Naive B cell (primary cell): Measurements from ENCODE around the gene CISTR. TPM values are rescaled to one million over a fixed set of nuclear protein-coding genes. Genes with fewer than 3 reads are reported as not detected.
"Not testable (repeated sequence)": the region's sequence is repeated elsewhere in the genome, so short reads cannot be mapped to it uniquely, and the experiment has no call there.

Experiments
- ATAC-seq, 2 donors: fragments of 150-1000 bp; cut with Tn5 transposase; 2 replicates each; pipeline ENCODE4 v1.10.0; 2021; ENCODE audit warnings: low read depth in 2 of 2, mild to moderate bottlenecking in 2 of 2, moderate library complexity in 2 of 2
- DNase-seq: peaks from one replicate; pipeline ENCODE4 v3.0.0; 2022
- H3K27ac Mint-ChIP-seq, 6 donors: one replicate each; pipeline ENCODE4 v1.8.0; 2020 to 2022; ENCODE audit warnings: mild to moderate bottlenecking in 6 of 6, mixed read lengths in 6 of 6, moderate library complexity in 5 of 6, inconsistent platforms in 2 of 6
- H3K27me3 Mint-ChIP-seq, 3 donors: one replicate each; pipeline ENCODE4 v1.8.0; 2021 to 2022; ENCODE audit warnings: mixed read lengths in 3 of 3, mild to moderate bottlenecking in 1 of 3
- H3K36me3 Mint-ChIP-seq, 2 donors: one replicate each; pipeline ENCODE4 v1.8.0; 2020 to 2022; ENCODE audit warnings: mixed read lengths in 2 of 2, inconsistent platforms in 1 of 2, mild to moderate bottlenecking in 1 of 2
- H3K4me1 Mint-ChIP-seq, 3 donors: one replicate each; pipeline ENCODE4 v1.8.0; 2020 to 2022; ENCODE audit warnings: mixed read lengths in 3 of 3, inconsistent platforms in 1 of 3, mild to moderate bottlenecking in 1 of 3, moderate library complexity in 1 of 3
- H3K4me3 Mint-ChIP-seq, 8 donors: one replicate each; pipeline ENCODE4 v1.8.0; 2020 to 2022; ENCODE audit warnings: mild to moderate bottlenecking in 8 of 8, mixed read lengths in 8 of 8, moderate library complexity in 8 of 8, inconsistent platforms in 2 of 8
- H3K9me3 Mint-ChIP-seq, 7 donors: one replicate each; pipeline ENCODE4 v1.8.0; 2020 to 2022; ENCODE audit warnings: mixed read lengths in 7 of 7, mild to moderate bottlenecking in 5 of 7, inconsistent platforms in 2 of 7, moderate library complexity in 1 of 7
- polyA plus RNA-seq, 6 donors: library from polyadenylated mRNA; unstranded; fragments of 300-500 nt; fragmentation: Illumina TruSeq; gene quantifications; one replicate each; pipeline ENCODE4 v1.2.3, GENCODE V29; 2021; ENCODE audit warnings: low read depth in 6 of 6

The CISTR gene
- polyA plus RNA-seq, 6 donors from 2014 or later, result not detected

- H3K36me3 Mint-ChIP-seq, result peaks cover 32 to 67% of the 10 kb centered on the region in 2 donors
- peak overlapping the region in 1 of 6 donors; percentile 50 for H3K27ac Mint-ChIP-seq
- no peak for ATAC-seq
- H3K9me3 Mint-ChIP-seq, result no peaks in the 10 kb centered on the region
- no peaks in the 10 kb centered on the region for H3K27me3 Mint-ChIP-seq
- no peak for DNase-seq
- H3K4me3 Mint-ChIP-seq, result no peak overlapping the region
- H3K4me1 Mint-ChIP-seq, result peaks cover 2 to 7% (median 4%) of the 10 kb centered on the region in 3 donors
Measured at GRCh38 chr12:53719649-53720048, 32.1 kb downstream of the CISTR start.

GRCh38 chr12:53718567-53718966 is 33.2 kb downstream of the CISTR start:
- H3K36me3 Mint-ChIP-seq, result peaks cover 27 to 62% of the 10 kb centered on the region in 2 donors
- H3K9me3 Mint-ChIP-seq, ATAC-seq, H3K27ac Mint-ChIP-seq, H3K4me3 Mint-ChIP-seq, H3K27me3 Mint-ChIP-seq, DNase-seq, H3K4me1 Mint-ChIP-seq: not testable (repeated sequence)

GRCh38 chr12:53717319-53717718 is 34.5 kb downstream of the CISTR start:
- peaks cover 0 to 7% (median 0%) of the 10 kb centered on the region in 3 donors for H3K4me1 Mint-ChIP-seq
- no peaks in the 10 kb centered on the region for H3K27me3 Mint-ChIP-seq
- H3K36me3 Mint-ChIP-seq, result peaks cover 27 to 62% of the 10 kb centered on the region in 2 donors
- no peak for DNase-seq
- no peak for ATAC-seq
- peak overlapping the region in 1 of 6 donors; percentile 15 for H3K27ac Mint-ChIP-seq
- no peaks in the 10 kb centered on the region for H3K9me3 Mint-ChIP-seq
- H3K4me3 Mint-ChIP-seq, result no peak overlapping the region

GRCh38 chr12:53714004-53714403 is 37.8 kb downstream of the CISTR start:
- no peak overlapping the region for H3K4me3 Mint-ChIP-seq
- H3K27ac Mint-ChIP-seq, result no peak overlapping the region
- H3K36me3 Mint-ChIP-seq, result peaks cover 16 to 49% of the 10 kb centered on the region in 2 donors
- DNase-seq, result no peak
- ATAC-seq, result no peak
- no peaks in the 10 kb centered on the region for H3K9me3 Mint-ChIP-seq
- H3K27me3 Mint-ChIP-seq, result no peaks in the 10 kb centered on the region
- peaks cover 12 to 15% (median 14%) of the 10 kb centered on the region in 3 donors for H3K4me1 Mint-ChIP-seq

- H3K27me3 Mint-ChIP-seq, result no peaks in the 10 kb centered on the region
- peaks cover 12 to 15% (median 14%) of the 10 kb centered on the region in 3 donors for H3K4me1 Mint-ChIP-seq
- ATAC-seq (no peak), DNase-seq (no peak)
- H3K4me3 Mint-ChIP-seq, result no peak overlapping the region
- H3K36me3 Mint-ChIP-seq, result peaks cover 16 to 49% of the 10 kb centered on the region in 2 donors
- H3K9me3 Mint-ChIP-seq, result no peaks in the 10 kb centered on the region
- H3K27ac Mint-ChIP-seq, result peak overlapping the region in 1 of 6 donors; percentile 56
Measured at GRCh38 chr12:53713516-53713915, 38.3 kb downstream of the CISTR start.

GRCh38 chr12:53712059-53712643 is 39.6 kb downstream of the CISTR start:
- Mint-ChIP-seq H3K27ac (peak overlapping the region in 1 of 6 donors; percentile 55), H3K36me3 (peaks cover 16 to 43% of the 10 kb centered on the region in 2 donors)

GRCh38 chr12:53710091-53710490 is 41.7 kb downstream of the CISTR start:
- H3K27ac Mint-ChIP-seq, result peak overlapping the region in 1 of 6 donors; percentile 9
- ATAC-seq (no peak), DNase-seq (no peak)

More at GRCh38 chr12:53712059-53712643, 39.6 kb downstream of the CISTR start:
- Mint-ChIP-seq H3K27me3 (peaks cover under 1 to 6% (median 5%) of the 10 kb centered on the region in 3 donors), H3K4me1 (peaks cover 12 to 15% (median 14%) of the 10 kb centered on the region in 3 donors), H3K4me3 (no peak overlapping the region), H3K9me3 (no peaks in the 10 kb centered on the region)
- DNase-seq (no peak), ATAC-seq (no peak)

GRCh38 chr12:53709671-53710070 is 42.1 kb downstream of the CISTR start:
- Mint-ChIP-seq H3K9me3 (no peaks in the 10 kb centered on the region), H3K4me3 (no peak overlapping the region), H3K4me1 (peaks cover 11 to 14% (median 12%) of the 10 kb centered on the region in 3 donors)

More at GRCh38 chr12:53710091-53710490, 41.7 kb downstream of the CISTR start:
- H3K9me3 Mint-ChIP-seq, result no peaks in the 10 kb centered on the region
- peaks cover 7 to 29% of the 10 kb centered on the region in 2 donors for H3K36me3 Mint-ChIP-seq
- no peak overlapping the region for H3K4me3 Mint-ChIP-seq
- H3K4me1 Mint-ChIP-seq, result peaks cover 11 to 14% (median 12%) of the 10 kb centered on the region in 3 donors
- peaks cover 15 to 22% (median 19%) of the 10 kb centered on the region in 3 donors for H3K27me3 Mint-ChIP-seq

GRCh38 chr12:53706080-53706479 is 45.7 kb downstream of the CISTR start:
- DNase-seq (no peak), ATAC-seq (no peak)
- Mint-ChIP-seq H3K27me3 (peaks cover 44 to 56% (median 49%) of the 10 kb centered on the region in 3 donors), H3K9me3 (no peaks in the 10 kb centered on the region), H3K4me1 (peaks cover 6 to 12% (median 11%) of the 10 kb centered on the region in 3 donors), H3K36me3 (peaks cover 0 to 1% of the 10 kb centered on the region in 2 donors), H3K4me3 (peak overlapping the region in 1 of 8 donors; percentile 17), H3K27ac (peak overlapping the region in 1 of 6 donors; percentile 83)

More at GRCh38 chr12:53709671-53710070, 42.1 kb downstream of the CISTR start:
- H3K27ac Mint-ChIP-seq, result no peak overlapping the region
- peaks cover 15 to 24% (median 19%) of the 10 kb centered on the region in 3 donors for H3K27me3 Mint-ChIP-seq
- DNase-seq, result no peak
- H3K36me3 Mint-ChIP-seq, result peaks cover 7 to 29% of the 10 kb centered on the region in 2 donors
- ATAC-seq, result no peak

GRCh38 chr12:53703756-53704155 is 48.0 kb downstream of the CISTR start:
- no peaks in the 10 kb centered on the region for H3K9me3 Mint-ChIP-seq
- H3K27me3 Mint-ChIP-seq, result peaks cover 60 to 74% (median 72%) of the 10 kb centered on the region in 3 donors
- no peak overlapping the region for H3K27ac Mint-ChIP-seq
- DNase-seq (no peak), ATAC-seq (no peak)
- H3K36me3 Mint-ChIP-seq, result no peaks in the 10 kb centered on the region
- H3K4me3 Mint-ChIP-seq, result no peak overlapping the region
- peaks cover 0 to 6% (median 4%) of the 10 kb centered on the region in 3 donors for H3K4me1 Mint-ChIP-seq

GRCh38 chr12:53701518-53702264 is 50.1 kb downstream of the CISTR start:
- Mint-ChIP-seq H3K27me3 (peaks cover 75 to 84% (median 81%) of the 10 kb centered on the region in 3 donors), H3K4me1 (peaks cover 7 to 16% (median 11%) of the 10 kb centered on the region in 3 donors), H3K4me3 (no peak overlapping the region), H3K9me3 (no peaks in the 10 kb centered on the region), H3K27ac (no peak overlapping the region), H3K36me3 (no peaks in the 10 kb centered on the region)
- ATAC-seq, result peak; percentile 84 to 92
- DNase-seq, result peak; percentile 64

GRCh38 chr12:53700567-53700966 is 51.2 kb downstream of the CISTR start:
- ATAC-seq (no peak), DNase-seq (no peak)
- no peaks in the 10 kb centered on the region for H3K9me3 Mint-ChIP-seq
- no peaks in the 10 kb centered on the region for H3K36me3 Mint-ChIP-seq
- peaks cover 77 to 84% (median 82%) of the 10 kb centered on the region in 3 donors for H3K27me3 Mint-ChIP-seq
- H3K4me1 Mint-ChIP-seq, result peaks cover 18 to 23% (median 23%) of the 10 kb centered on the region in 3 donors
- no peak overlapping the region for H3K4me3 Mint-ChIP-seq
- no peak overlapping the region for H3K27ac Mint-ChIP-seq

- H3K4me1 Mint-ChIP-seq, result peaks cover 27 to 33% (median 30%) of the 10 kb centered on the region in 3 donors
- DNase-seq, result no peak
- no peak overlapping the region for H3K27ac Mint-ChIP-seq
- no peaks in the 10 kb centered on the region for H3K9me3 Mint-ChIP-seq
- no peak overlapping the region for H3K4me3 Mint-ChIP-seq
- H3K36me3 Mint-ChIP-seq, result no peaks in the 10 kb centered on the region
- ATAC-seq, result no peak
- H3K27me3 Mint-ChIP-seq, result peaks cover 85 to 91% (median 88%) of the 10 kb centered on the region in 3 donors
Measured at GRCh38 chr12:53699678-53700025, 52.1 kb downstream of the CISTR start.
